ENCODE results near the gene ARIH2. TPM values are rescaled to one million over a fixed set of nuclear protein-coding genes. Genes with fewer than 3 reads are reported as not detected.
A peak's percentile ranks its signal among the peaks of the same experiment; 100 is the strongest.

The ARIH2 gene
- total RNA-seq, 3 donors from 2014 or later, result 144 to 161 (median 146) TPM

GRCh38 chr3:48974076-48974864 lies 55.6 kb downstream of the ARIH2 start:
- Mint-ChIP-seq H3K4me1 (ENCODE audit: low read depth) (no peaks in the 10 kb centered on the region), H3K4me3 (no peak overlapping the region), H3K27me3 (ENCODE audit: low read depth) (no peaks in the 10 kb centered on the region), H3K9me3 (no peaks in the 10 kb centered on the region), H3K36me3 (ENCODE audit: insufficient read depth) (peaks cover 49% of the 10 kb centered on the region)
- ATAC-seq (no peak), DNase-seq (no peak)

DNA sequence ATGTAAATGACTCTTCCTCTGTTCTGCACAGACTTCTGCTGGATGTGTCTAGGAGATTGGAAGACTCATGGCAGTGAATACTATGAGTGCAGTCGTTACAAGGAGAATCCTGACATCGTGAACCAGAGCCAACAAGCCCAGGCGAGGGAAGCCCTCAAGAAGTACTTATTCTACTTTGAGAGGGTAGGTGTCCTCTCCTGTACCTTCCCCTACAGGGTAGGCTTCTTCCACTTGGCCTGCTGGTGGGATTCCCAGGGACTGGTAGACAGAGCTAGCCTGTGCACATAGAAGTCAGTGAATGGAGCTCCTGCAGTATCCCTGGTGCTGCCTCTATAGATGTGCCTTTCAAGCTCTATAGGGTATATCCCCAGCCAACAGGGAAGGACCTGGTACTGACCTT lies 60.8 kb downstream of the ARIH2 start:
- Mint-ChIP-seq H3K36me3 (ENCODE audit: insufficient read depth) (peaks cover 43% of the 10 kb centered on the region), H3K27me3 (ENCODE audit: low read depth) (no peaks in the 10 kb centered on the region), H3K4me3 (no peak overlapping the region), H3K9me3 (no peaks in the 10 kb centered on the region), H3K4me1 (ENCODE audit: low read depth) (no peaks in the 10 kb centered on the region)
- DNase-seq (no peak), ATAC-seq (no peak)

DNA sequence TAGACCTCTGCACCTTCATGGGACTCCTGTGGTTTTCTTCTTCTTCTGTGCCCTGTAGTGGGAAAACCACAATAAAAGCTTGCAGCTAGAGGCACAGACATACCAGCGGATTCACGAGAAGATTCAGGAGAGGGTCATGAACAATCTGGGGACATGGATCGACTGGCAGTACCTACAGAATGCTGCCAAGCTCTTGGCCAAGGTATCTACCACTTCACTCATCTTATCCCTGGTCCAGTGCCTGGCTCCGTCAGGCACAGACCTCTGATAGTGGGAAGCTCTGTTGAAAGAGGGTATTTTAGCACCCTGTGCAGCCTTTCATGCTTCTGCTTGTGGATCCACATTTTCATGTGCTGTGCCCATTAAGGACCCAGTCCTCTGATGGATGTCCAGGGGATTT lies 61.7 kb downstream of the ARIH2 start:
- no peaks in the 10 kb centered on the region for H3K27me3 Mint-ChIP-seq (ENCODE audit: low read depth)
- no peak for ATAC-seq
- DNase-seq, result no peak
- H3K9me3 Mint-ChIP-seq, result no peaks in the 10 kb centered on the region
- peaks cover 41% of the 10 kb centered on the region for H3K36me3 Mint-ChIP-seq (ENCODE audit: insufficient read depth)
- H3K4me3 Mint-ChIP-seq, result no peak overlapping the region
- no peaks in the 10 kb centered on the region for H3K4me1 Mint-ChIP-seq (ENCODE audit: low read depth)

DNA sequence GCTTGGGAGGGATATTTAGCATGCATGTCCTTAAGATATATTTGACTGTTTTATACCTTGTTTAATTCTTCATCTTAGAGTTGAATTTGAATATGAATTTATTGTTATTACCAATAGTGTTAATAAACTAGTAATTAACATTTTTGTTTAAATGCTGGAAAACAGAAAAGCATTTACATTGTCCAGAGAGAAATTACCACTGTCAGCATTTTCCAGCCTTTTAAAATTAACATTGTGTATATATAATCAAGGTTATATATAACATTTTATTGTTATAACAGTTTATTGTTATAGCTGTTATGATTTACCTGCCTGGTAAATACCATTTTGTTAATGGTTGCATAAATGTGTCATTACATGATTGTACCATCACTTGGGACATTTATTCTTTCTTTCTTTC lies 63.4 kb downstream of the ARIH2 start:
- Mint-ChIP-seq H3K9me3 (no peaks in the 10 kb centered on the region), H3K27me3 (ENCODE audit: low read depth) (no peaks in the 10 kb centered on the region), H3K4me3 (no peak overlapping the region), H3K4me1 (ENCODE audit: low read depth) (no peaks in the 10 kb centered on the region), H3K36me3 (ENCODE audit: insufficient read depth) (peaks cover 34% of the 10 kb centered on the region)
- ATAC-seq (no peak), DNase-seq (no peak)

- Mint-ChIP-seq H3K9me3 (no peaks in the 10 kb centered on the region), H3K36me3 (ENCODE audit: insufficient read depth) (peaks cover 34% of the 10 kb centered on the region), H3K4me1 (ENCODE audit: low read depth) (peaks cover 1% of the 10 kb centered on the region), H3K27me3 (ENCODE audit: low read depth) (no peaks in the 10 kb centered on the region), H3K4me3 (no peak overlapping the region)
- ATAC-seq (no peak), DNase-seq (no peak)
Observed at GRCh38 chr3:48982686-48983085, 64.0 kb downstream of the ARIH2 start.

- H3K4me3 Mint-ChIP-seq, result no peak overlapping the region
- H3K27me3 Mint-ChIP-seq (ENCODE audit: low read depth), result no peaks in the 10 kb centered on the region
- H3K9me3 Mint-ChIP-seq, result no peaks in the 10 kb centered on the region
- peaks cover 30% of the 10 kb centered on the region for H3K36me3 Mint-ChIP-seq (ENCODE audit: insufficient read depth)
- peaks cover 5% of the 10 kb centered on the region for H3K4me1 Mint-ChIP-seq (ENCODE audit: low read depth)
- no peak for DNase-seq
- no peak for ATAC-seq
Observed at GRCh38 chr3:48983096-48983495, 64.5 kb downstream of the ARIH2 start.

- Mint-ChIP-seq H3K4me3 (no peak overlapping the region), H3K27me3 (ENCODE audit: low read depth) (no peaks in the 10 kb centered on the region), H3K4me1 (ENCODE audit: low read depth) (peaks cover 17% of the 10 kb centered on the region), H3K9me3 (no peaks in the 10 kb centered on the region), H3K36me3 (ENCODE audit: insufficient read depth) (peaks cover 24% of the 10 kb centered on the region)
- DNase-seq, result no peak
- no peak for ATAC-seq
Observed at GRCh38 chr3:48984663-48985062, 66.0 kb downstream of the ARIH2 start.

DNA sequence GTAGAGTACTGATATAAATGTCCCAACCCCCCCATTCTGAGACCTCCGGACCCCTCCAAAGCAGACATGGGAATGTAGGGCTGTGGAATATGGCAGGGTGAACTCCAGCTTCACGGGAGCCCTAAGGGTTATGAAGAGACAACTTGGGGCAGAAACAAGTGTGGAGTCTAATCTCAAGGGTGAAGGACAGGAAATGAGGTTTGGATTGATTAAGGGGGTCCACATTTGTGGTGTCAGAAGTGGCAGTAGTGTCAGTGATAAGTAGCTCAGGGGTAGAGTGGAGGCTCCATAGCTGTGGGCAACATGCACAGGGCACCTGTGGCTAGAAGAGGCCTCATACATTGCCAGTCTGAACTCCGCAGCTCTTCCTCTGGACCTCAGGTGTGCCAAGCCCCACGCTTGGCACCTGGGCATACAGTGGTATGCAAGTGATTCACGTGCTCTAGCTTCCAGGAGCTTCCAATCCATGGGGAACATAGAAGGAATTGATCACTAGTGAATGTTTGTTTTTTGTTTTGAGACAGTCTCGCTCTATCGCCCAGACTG lies 67.3 kb downstream of the ARIH2 start:
- DNase-seq (no peak), ATAC-seq (no peak)
- Mint-ChIP-seq H3K4me1 (ENCODE audit: low read depth) (peaks cover 18% of the 10 kb centered on the region), H3K9me3 (no peaks in the 10 kb centered on the region), H3K36me3 (ENCODE audit: insufficient read depth) (peaks cover 19% of the 10 kb centered on the region), H3K4me3 (no peak overlapping the region), H3K27me3 (ENCODE audit: low read depth) (no peaks in the 10 kb centered on the region)

GRCh38 chr3:48989126-48989795 lies 70.6 kb downstream of the ARIH2 start:
- ATAC-seq, result peak in 1 of 2 donors; percentile 1
- Mint-ChIP-seq H3K36me3 (ENCODE audit: insufficient read depth) (peaks cover 8% of the 10 kb centered on the region), H3K4me1 (ENCODE audit: low read depth) (peaks cover 36% of the 10 kb centered on the region), H3K9me3 (no peaks in the 10 kb centered on the region), H3K27me3 (ENCODE audit: low read depth) (no peaks in the 10 kb centered on the region), H3K4me3 (peak overlapping the region; percentile 91)
- no peak for DNase-seq

- peak; percentile 86 for DNase-seq
- Mint-ChIP-seq H3K27me3 (ENCODE audit: low read depth) (no peaks in the 10 kb centered on the region), H3K4me3 (peak within 1 kb of the TSS; percentile 91), H3K36me3 (ENCODE audit: insufficient read depth) (peaks cover 2% of the 10 kb centered on the region), H3K9me3 (no peaks in the 10 kb centered on the region), H3K4me1 (ENCODE audit: low read depth) (peaks cover 36% of the 10 kb centered on the region)
- peak; percentile 81 to 82 for ATAC-seq
Observed at GRCh38 chr3:48989796-48990635, 71.4 kb downstream of the ARIH2 start, which contains the start of gene P4HTM. Gene P4HTM, plus strand, starts transcription at chr3:48990241. Its CDS starts 16 bp downstream, at chr3:48990257.

- Mint-ChIP-seq H3K9me3 (no peaks in the 10 kb centered on the region), H3K4me1 (ENCODE audit: low read depth) (peaks cover 36% of the 10 kb centered on the region), H3K36me3 (ENCODE audit: insufficient read depth) (peaks cover 6% of the 10 kb centered on the region), H3K4me3 (peak overlapping the region; percentile 91), H3K27me3 (ENCODE audit: low read depth) (no peaks in the 10 kb centered on the region)
- ATAC-seq, result peak; percentile 24 to 33
- DNase-seq, result no peak
Observed at GRCh38 chr3:48990636-48991469, 72.2 kb downstream of the ARIH2 start.

GRCh38 chr3:48991851-48992545 lies 73.4 kb downstream of the ARIH2 start:
- Mint-ChIP-seq H3K27me3 (ENCODE audit: low read depth) (no peaks in the 10 kb centered on the region), H3K4me3 (peak overlapping the region; percentile 91), H3K36me3 (ENCODE audit: insufficient read depth) (peaks cover 6% of the 10 kb centered on the region), H3K9me3 (no peaks in the 10 kb centered on the region), H3K4me1 (ENCODE audit: low read depth) (peaks cover 36% of the 10 kb centered on the region)
- ATAC-seq, result no peak
- DNase-seq, result no peak

- peaks cover 28% of the 10 kb centered on the region for H3K4me1 Mint-ChIP-seq (ENCODE audit: low read depth)
- H3K36me3 Mint-ChIP-seq (ENCODE audit: insufficient read depth), result peaks cover 6% of the 10 kb centered on the region
- ATAC-seq (no peak), DNase-seq (no peak)
- no peaks in the 10 kb centered on the region for H3K9me3 Mint-ChIP-seq
- H3K27me3 Mint-ChIP-seq (ENCODE audit: low read depth), result no peaks in the 10 kb centered on the region
- no peak overlapping the region for H3K4me3 Mint-ChIP-seq
Observed at GRCh38 chr3:48993834-48994233, 75.2 kb downstream of the ARIH2 start.

Measured in activated T-cell treated with anti-CD3 and anti-CD28 coated beads, Interleukin-2, amount 50 U/mL, for 4 hours (primary cell).